OCI-LY7 (cell line): ENCODE results near the gene FHIT. TPM values are rescaled to one million over a fixed set of nuclear protein-coding genes. Genes with fewer than 3 reads are reported as not detected.

ENCODE experiments used
- BruUV-seq: library from RNA; stranded (reverse); fragments of 400-500 nt; replicated peaks from 2 replicates; lab custom pipeline; 2021; lab: Mats Ljungman, UMichigan
- CTCF ChIA-PET: fragments of 300-600 bp; sonication (Branson Sonifier 250); formaldehyde crosslinking; loops from one replicate; lab custom pipeline; 2022; ENCODE audit warnings: antibody characterized with exemption; ENCODE audit not compliant: unreplicated experiment; lab: Charles Lee
- POLR2A ChIA-PET: fragments of 300-600 bp; sonication (Branson Sonifier 250); formaldehyde crosslinking; loops from one replicate; lab custom pipeline; 2022; ENCODE audit warnings: antibody characterized with exemption; lab: Charles Lee
- DNase-seq: peaks from one replicate; pipeline ENCODE4 v3.0.0-alpha.2; 2015; ENCODE audit warnings: low spot score
- H2AFZ ChIP-seq: fragments of 200-600 bp; sonication (generic), shearing (Covaris generic); 2 replicates; pipeline ENCODE4 v1.6.1; 2014; ENCODE audit warnings: mild to moderate bottlenecking, antibody characterized with exemption, low read length, moderate library complexity
- H3K27ac ChIP-seq: fragments of 200-600 bp; sonication (generic); 2 replicates; pipeline ENCODE4 v1.5.1; 2014; ENCODE audit warnings: mixed run types, low read depth, mild to moderate bottlenecking, moderate library complexity, low read length, inconsistent platforms; ENCODE audit not compliant: poor library complexity, severe bottlenecking
- H3K36me3 ChIP-seq: fragments of 200-600 bp; sonication (generic); 2 replicates; pipeline ENCODE4 v1.6.1; 2014; ENCODE audit warnings: mild to moderate bottlenecking, antibody characterized with exemption, low read length, moderate library complexity, mixed read lengths; ENCODE audit not compliant: insufficient read depth
- H3K4me1 ChIP-seq: fragments of 200-600 bp; sonication (generic); 2 replicates; pipeline ENCODE4 v1.5.1; 2014; ENCODE audit warnings: mild to moderate bottlenecking, low read length; ENCODE audit not compliant: insufficient read depth, poor library complexity, severe bottlenecking
- H3K4me2 ChIP-seq: fragments of 200-600 bp; sonication (generic); 2 replicates; pipeline ENCODE4 v1.6.1; 2014; ENCODE audit warnings: mild to moderate bottlenecking, low read length
- H3K4me3 ChIP-seq: fragments of 200-600 bp; sonication (generic); 2 replicates; pipeline ENCODE4 v1.5.1; 2014; ENCODE audit warnings: mild to moderate bottlenecking, low read depth, low read length; ENCODE audit not compliant: poor library complexity, severe bottlenecking
- H3K79me2 ChIP-seq: fragments of 200-600 bp; sonication (generic); 2 replicates; pipeline ENCODE4 v1.6.1; 2016; ENCODE audit warnings: low read depth, mild to moderate bottlenecking, low read length, moderate library complexity, mixed read lengths; ENCODE audit not compliant: insufficient read depth
- H3K9me2 ChIP-seq: fragments of 200-600 bp; sonication (generic); 2 replicates; pipeline ENCODE4 v1.6.1; 2016; ENCODE audit warnings: mild to moderate bottlenecking, low read length, mixed read lengths; ENCODE audit not compliant: insufficient read depth
- H3K9me3 ChIP-seq: fragments of 200-600 bp; sonication (generic); 2 replicates; pipeline ENCODE4 v1.6.1; 2014; ENCODE audit warnings: mild to moderate bottlenecking, mixed run types, low read length, mixed read lengths
- H4K20me1 ChIP-seq: fragments of 200-600 bp; sonication (generic); 2 replicates; pipeline ENCODE4 v1.6.1; 2014; ENCODE audit warnings: mild to moderate bottlenecking, antibody characterized with exemption, low read length, moderate library complexity, mixed read lengths; ENCODE audit not compliant: insufficient read depth
- CTCF ChIP-seq: fragments of 200-600 bp; sonication (generic); conservative IDR thresholded peaks from 2 replicates; pipeline ENCODE4 v1.5.1; 2014; ENCODE audit warnings: mild to moderate bottlenecking, antibody characterized with exemption, low read length, moderate library complexity, mixed read lengths
- EZH2phosphoT487 ChIP-seq: fragments of 200-600 bp; sonication (generic); IDR thresholded peaks from 2 replicates; pipeline ENCODE4 v1.6.1; 2018; ENCODE audit warnings: low read depth, borderline replicate concordance, mild to moderate bottlenecking, mixed run types, antibody characterized with exemption, low read length, moderate library complexity, mixed read lengths
- intact Hi-C: fragments of 100-400 bp; cut with micrococcal nuclease; formaldehyde crosslinking; loops from one replicate; pipeline ENCODE4 v1.10.0; 2022; ENCODE audit not compliant: unreplicated experiment
- total RNA-seq, 2 experiments: library from RNA; depleted of rRNA in 1 of 2; stranded (reverse); fragments of >200 nt in 1 of 2; shearing (Covaris generic) in 1 of 2; gene quantifications; 2 replicates each; pipeline ENCODE4 v1.2.3, GENCODE V29; 2014 to 2022

Gene FHIT
- total RNA-seq, 2 experiments from 2014 or later = 5.0 to 10.9 TPM

- Histone ChIP-seq H3K9me2 (no peaks in the 10 kb centered on the region), H3K4me1 (no peaks in the 10 kb centered on the region), H3K36me3 (no peaks in the 10 kb centered on the region), H3K4me2 (no peak overlapping the region), H4K20me1 (no peaks in the 10 kb centered on the region), H3K27ac (no peak overlapping the region), H2AFZ (no peak overlapping the region), H3K79me2 (no peaks in the 10 kb centered on the region), H3K4me3 (no peak overlapping the region), H3K9me3 (no peaks in the 10 kb centered on the region)
- intact Hi-C loops = no loop called here
- POLR2A ChIA-PET = no interaction called here
- CTCF ChIA-PET = no interaction called here
- DNase-seq = no peak
- BruUV-seq = no TSS peak
- TF ChIP-seq CTCF (no peak), EZH2phosphoT487 (no peak)
Measured at GRCh38 chr3:60877188-60877587, 374.1 kb downstream of the FHIT start.

GRCh38 chr3:60870396-60870795 is 380.9 kb downstream of the FHIT start:
- H3K4me3 ChIP-seq = no peak overlapping the region

More at GRCh38 chr3:60870396-60870795, 380.9 kb downstream of the FHIT start:
- DNase-seq = no peak
- POLR2A ChIA-PET = interaction anchor here (0.6 to 0.9 kb wide), 2 partner anchors 38 to 88 kb away, joined by 3 to 4 read pairs; no protein-coding TSS in a partner anchor
- no peak overlapping the region for H3K27ac ChIP-seq
- no peaks in the 10 kb centered on the region for H3K9me2 ChIP-seq
- no TSS peak for BruUV-seq
- CTCF ChIA-PET = no interaction called here
- H3K4me1 ChIP-seq = no peaks in the 10 kb centered on the region
- H3K36me3 ChIP-seq = no peaks in the 10 kb centered on the region
- TF ChIP-seq CTCF = no peak
- TF ChIP-seq EZH2phosphoT487 = no peak
- H3K4me2 ChIP-seq = no peak overlapping the region
- intact Hi-C loops = no loop called here
- no peak overlapping the region for H2AFZ ChIP-seq
- H4K20me1 ChIP-seq = no peaks in the 10 kb centered on the region
- H3K9me3 ChIP-seq = no peaks in the 10 kb centered on the region
- H3K79me2 ChIP-seq = no peaks in the 10 kb centered on the region
